ENCODE measurements around the gene THAP4.

Gene THAP4

DNA sequence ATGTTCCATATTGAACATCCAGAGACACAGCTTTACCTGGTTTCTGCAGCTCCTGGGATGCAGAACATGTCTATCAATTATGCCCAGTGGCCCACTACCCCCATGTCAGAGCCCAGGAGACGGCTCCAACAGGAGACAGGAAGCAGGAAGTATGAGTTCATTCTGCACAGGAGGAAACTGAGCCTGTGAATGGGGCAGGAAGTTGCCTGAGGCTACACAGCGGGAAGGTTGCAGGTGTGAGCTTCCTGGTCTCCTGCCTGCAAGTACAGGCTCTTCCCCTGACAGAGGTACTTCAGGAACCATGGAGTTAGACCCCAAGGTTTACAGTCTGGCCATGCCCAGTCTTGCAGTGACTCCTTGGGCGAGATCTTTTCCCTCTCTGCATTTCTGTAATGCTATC is 81.2 kb downstream of the THAP4 start:
- no peak overlapping the region for H3K4ac ChIP-seq (ENCODE audit: low read depth, low read length)
- no peak overlapping the region for H2BK15ac ChIP-seq (replicated peaks; ENCODE audit: low read depth)
- H3K27ac ChIP-seq (ENCODE audit: low read depth, low read length) = peak overlapping the region; percentile 63
- no peak overlapping the region for H3K4me3 ChIP-seq (ENCODE audit: low read length)
- no peaks in the 10 kb centered on the region for H3K36me3 ChIP-seq (ENCODE audit: control insufficient read depth, insufficient read depth, low read length)
- H2BK5ac ChIP-seq (ENCODE audit: low read length) = peak overlapping the region; percentile 17
- H3K56ac ChIP-seq (ENCODE audit: low read length) = peak overlapping the region; percentile 46
- H3K79me1 ChIP-seq (ENCODE audit: low read length) = peaks cover 3% of the 10 kb centered on the region
- no CpG with 5 or more reads among the region's 3 CpGs for WGBS (ENCODE audit: extremely low coverage, insufficient coverage, low lambda C conversion rate)
- H2AK5ac ChIP-seq (ENCODE audit: low read length) = no peak overlapping the region
- H3K4me2 ChIP-seq (ENCODE audit: low read length) = no peak overlapping the region
- H3K4me1 ChIP-seq (ENCODE audit: control insufficient read depth, low read depth, low read length) = peaks cover 4% of the 10 kb centered on the region
- no peak overlapping the region for H4K8ac ChIP-seq (ENCODE audit: low read depth, low read length)
- no peak overlapping the region for H4K5ac ChIP-seq (ENCODE audit: low read length)
- DNase-seq = peak; percentile 75
- no peak overlapping the region for H3K18ac ChIP-seq (ENCODE audit: low read length)
- peaks cover 7% of the 10 kb centered on the region for H3K79me2 ChIP-seq (ENCODE audit: control insufficient read depth, insufficient read depth, low read length)
- no peak overlapping the region for H3K9ac ChIP-seq (ENCODE audit: low read length)
- no peak overlapping the region for H2BK120ac ChIP-seq (ENCODE audit: low read depth, low read length)
- H3K23ac ChIP-seq (ENCODE audit: low read length) = no peak overlapping the region
- H3K27me3 ChIP-seq (ENCODE audit: insufficient read depth, low read length, poor library complexity) = no peaks in the 10 kb centered on the region

- Histone ChIP-seq H3K27me3 (ENCODE audit: insufficient read depth, low read length, poor library complexity) (no peaks in the 10 kb centered on the region), H3K18ac (ENCODE audit: low read length) (no peak overlapping the region), H3K4ac (ENCODE audit: low read depth, low read length) (no peak overlapping the region), H3K36me3 (ENCODE audit: control insufficient read depth, insufficient read depth, low read length) (no peaks in the 10 kb centered on the region), H4K5ac (ENCODE audit: low read length) (no peak overlapping the region), H3K79me1 (ENCODE audit: low read length) (no peaks in the 10 kb centered on the region), H3K4me2 (ENCODE audit: low read length) (no peak overlapping the region), H4K8ac (ENCODE audit: low read depth, low read length) (no peak overlapping the region), H2AK5ac (ENCODE audit: low read length) (no peak overlapping the region), H3K27ac (ENCODE audit: low read depth, low read length) (no peak overlapping the region), H2BK120ac (ENCODE audit: low read depth, low read length) (no peak overlapping the region), H3K56ac (ENCODE audit: low read length) (no peak overlapping the region), H2BK5ac (ENCODE audit: low read length) (no peak overlapping the region), H3K9ac (ENCODE audit: low read length) (no peak overlapping the region), H3K23ac (ENCODE audit: low read length) (no peak overlapping the region), H2BK15ac (replicated peaks; ENCODE audit: low read depth) (no peak overlapping the region), H3K4me1 (ENCODE audit: control insufficient read depth, low read depth, low read length) (peaks cover 4% of the 10 kb centered on the region), H3K79me2 (ENCODE audit: control insufficient read depth, insufficient read depth, low read length) (peaks cover under 1% of the 10 kb centered on the region), H3K4me3 (ENCODE audit: low read length) (no peak overlapping the region)
- DNase-seq = no peak
- WGBS (ENCODE audit: extremely low coverage, insufficient coverage, low lambda C conversion rate) = no CpG with 5 or more reads among the region's 7 CpGs
Measured at GRCh38 chr2:241554610-241555322, 82.2 kb downstream of the THAP4 start.

DNA sequence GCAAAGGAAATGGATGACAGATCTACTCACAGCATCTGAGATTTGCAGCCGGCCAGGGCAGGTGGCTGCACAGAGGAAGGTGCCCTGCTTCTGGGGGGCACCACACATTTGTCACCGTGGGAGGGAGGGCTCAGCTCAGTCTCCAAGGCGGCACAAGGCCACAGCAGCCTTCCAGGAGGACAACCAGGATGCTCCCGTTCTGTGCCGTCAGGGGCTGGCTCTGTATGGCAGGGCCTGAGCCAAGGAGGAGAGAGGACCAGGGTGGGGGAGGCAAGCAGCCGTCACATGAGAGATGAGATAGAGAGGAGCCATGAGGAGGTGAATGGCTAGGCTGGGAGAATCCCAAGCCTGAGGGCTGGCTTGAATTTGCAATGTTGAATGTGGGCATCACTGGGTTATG is 83.0 kb downstream of the THAP4 start:
- Histone ChIP-seq H2BK5ac (ENCODE audit: low read length) (no peak overlapping the region), H3K4me1 (ENCODE audit: control insufficient read depth, low read depth, low read length) (peaks cover 4% of the 10 kb centered on the region), H3K27me3 (ENCODE audit: insufficient read depth, low read length, poor library complexity) (no peaks in the 10 kb centered on the region), H3K9ac (ENCODE audit: low read length) (no peak overlapping the region), H3K23ac (ENCODE audit: low read length) (no peak overlapping the region), H3K4me3 (ENCODE audit: low read length) (no peak overlapping the region), H4K5ac (ENCODE audit: low read length) (no peak overlapping the region), H3K27ac (ENCODE audit: low read depth, low read length) (no peak overlapping the region), H3K4me2 (ENCODE audit: low read length) (no peak overlapping the region), H3K79me2 (ENCODE audit: control insufficient read depth, insufficient read depth, low read length) (no peaks in the 10 kb centered on the region), H3K4ac (ENCODE audit: low read depth, low read length) (no peak overlapping the region), H3K79me1 (ENCODE audit: low read length) (no peaks in the 10 kb centered on the region), H3K18ac (ENCODE audit: low read length) (no peak overlapping the region), H3K36me3 (ENCODE audit: control insufficient read depth, insufficient read depth, low read length) (no peaks in the 10 kb centered on the region), H2BK120ac (ENCODE audit: low read depth, low read length) (no peak overlapping the region), H3K56ac (ENCODE audit: low read length) (no peak overlapping the region), H4K8ac (ENCODE audit: low read depth, low read length) (no peak overlapping the region), H2BK15ac (replicated peaks; ENCODE audit: low read depth) (no peak overlapping the region), H2AK5ac (ENCODE audit: low read length) (no peak overlapping the region)
- DNase-seq = no peak
- no CpG with 5 or more reads among the region's 6 CpGs for WGBS (ENCODE audit: extremely low coverage, insufficient coverage, low lambda C conversion rate)

DNA sequence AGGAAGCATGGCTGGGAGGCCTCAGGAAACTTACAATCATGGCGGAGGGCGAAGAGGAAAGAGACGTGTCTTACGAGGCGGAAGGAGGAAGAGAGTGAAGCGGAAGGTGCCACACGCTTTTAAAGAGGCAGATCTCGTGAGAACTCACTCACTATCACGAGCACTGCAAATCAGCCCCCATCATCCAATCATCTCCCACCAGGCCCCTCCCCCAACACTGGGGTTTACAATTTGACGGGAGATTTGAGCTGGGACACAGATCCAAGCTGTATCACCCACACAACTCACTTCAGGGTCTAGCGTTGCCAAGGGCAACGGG is 83.5 kb downstream of the THAP4 start:
- Histone ChIP-seq H3K27me3 (ENCODE audit: insufficient read depth, low read length, poor library complexity) (no peaks in the 10 kb centered on the region), H3K18ac (ENCODE audit: low read length) (no peak overlapping the region), H3K27ac (ENCODE audit: low read depth, low read length) (no peak overlapping the region), H3K4me2 (ENCODE audit: low read length) (no peak overlapping the region), H3K4me3 (ENCODE audit: low read length) (no peak overlapping the region), H4K8ac (ENCODE audit: low read depth, low read length) (no peak overlapping the region), H2BK15ac (replicated peaks; ENCODE audit: low read depth) (no peak overlapping the region), H3K9ac (ENCODE audit: low read length) (no peak overlapping the region), H3K56ac (ENCODE audit: low read length) (no peak overlapping the region), H2BK120ac (ENCODE audit: low read depth, low read length) (no peak overlapping the region), H3K79me1 (ENCODE audit: low read length) (no peaks in the 10 kb centered on the region), H3K36me3 (ENCODE audit: control insufficient read depth, insufficient read depth, low read length) (no peaks in the 10 kb centered on the region), H3K23ac (ENCODE audit: low read length) (no peak overlapping the region), H3K79me2 (ENCODE audit: control insufficient read depth, insufficient read depth, low read length) (no peaks in the 10 kb centered on the region), H3K4me1 (ENCODE audit: control insufficient read depth, low read depth, low read length) (peaks cover 4% of the 10 kb centered on the region), H4K5ac (ENCODE audit: low read length) (no peak overlapping the region), H3K4ac (ENCODE audit: low read depth, low read length) (no peak overlapping the region), H2BK5ac (ENCODE audit: low read length) (no peak overlapping the region), H2AK5ac (ENCODE audit: low read length) (no peak overlapping the region)
- WGBS (ENCODE audit: extremely low coverage, insufficient coverage, low lambda C conversion rate) = no CpG with 5 or more reads among the region's 12 CpGs
- no peak for DNase-seq

GRCh38 chr2:241551998-241552737 is 84.8 kb downstream of the THAP4 start:
- Histone ChIP-seq H3K9ac (ENCODE audit: low read length) (no peak overlapping the region), H3K79me1 (ENCODE audit: low read length) (no peaks in the 10 kb centered on the region), H4K5ac (ENCODE audit: low read length) (no peak overlapping the region), H3K27ac (ENCODE audit: low read depth, low read length) (no peak overlapping the region), H3K4me1 (ENCODE audit: control insufficient read depth, low read depth, low read length) (peaks cover 4% of the 10 kb centered on the region), H3K4me2 (ENCODE audit: low read length) (no peak overlapping the region), H3K4ac (ENCODE audit: low read depth, low read length) (no peak overlapping the region), H2BK15ac (replicated peaks; ENCODE audit: low read depth) (no peak overlapping the region), H3K27me3 (ENCODE audit: insufficient read depth, low read length, poor library complexity) (no peaks in the 10 kb centered on the region), H4K8ac (ENCODE audit: low read depth, low read length) (no peak overlapping the region), H2BK5ac (ENCODE audit: low read length) (no peak overlapping the region), H3K23ac (ENCODE audit: low read length) (no peak overlapping the region), H2AK5ac (ENCODE audit: low read length) (no peak overlapping the region), H3K4me3 (ENCODE audit: low read length) (no peak overlapping the region), H3K18ac (ENCODE audit: low read length) (no peak overlapping the region), H3K56ac (ENCODE audit: low read length) (peak overlapping the region; percentile 5), H2BK120ac (ENCODE audit: low read depth, low read length) (no peak overlapping the region), H3K79me2 (ENCODE audit: control insufficient read depth, insufficient read depth, low read length) (no peaks in the 10 kb centered on the region), H3K36me3 (ENCODE audit: control insufficient read depth, insufficient read depth, low read length) (no peaks in the 10 kb centered on the region)
- DNase-seq = no peak
- no CpG with 5 or more reads among the region's 33 CpGs for WGBS (ENCODE audit: extremely low coverage, insufficient coverage, low lambda C conversion rate)
